K562 (cell line): Measurements from ENCODE around the gene GUCY2D. TPM values are rescaled to one million over a fixed set of nuclear protein-coding genes. Genes with fewer than 3 reads are reported as not detected.

ENCODE experiments used
- ATAC-seq: fragments of 200-7000 bp; cut with Tn5 transposase; 3 replicates; pipeline ENCODE4 v1.9.1; 2020; ENCODE audit warnings: moderate library complexity
- BruUV-seq: library from RNA; stranded (reverse); fragments of 400-500 nt; replicated peaks from 2 replicates; lab custom pipeline; 2021; lab: Mats Ljungman, UMichigan
- CTCF ChIA-PET: fragments of 300-600 bp; formaldehyde crosslinking; extraction: SDS; loops from one replicate; lab custom pipeline; 2021; ENCODE audit warnings: low intra/inter-chr PET ratio; lab: Yijun Ruan, JAX
- POLR2A ChIA-PET: fragments of 300-600, 350-650 bp; sonication (Branson Sonifier 250); formaldehyde crosslinking; extraction: SDS; loops from one replicate; lab custom pipeline; 2021; ENCODE audit warnings: antibody characterized with exemption, inconsistent platforms; lab: Yijun Ruan, JAX
- DNase-seq, 4 experiments: peaks; one replicate each; pipeline versions ENCODE4 v3.0.0 to v3.0.0-alpha.2; 2011 to 2018; ENCODE audit warnings: low spot score in 3 of 4, mixed read lengths in 3 of 4; ENCODE audit errors: extremely low read depth in 1 of 4
- FAIRE-seq: peaks from 2 replicates; lab custom pipeline; 2011; peaks lifted over from hg19 to GRCh38; lab: Jason Lieb, UNC
- H2AFZ ChIP-seq: 2 replicates; pipeline ENCODE4 v1.6.0; 2011; ENCODE audit warnings: low read depth, low read length, control low read depth, inconsistent platforms
- H3K27ac ChIP-seq: fragments of 200-600 bp; 3 replicates; pipeline ENCODE4 v1.8.0; 2011; ENCODE audit warnings: low read depth, mild to moderate bottlenecking, control low read depth, inconsistent platforms, low read length, moderate library complexity, mixed read lengths; ENCODE audit errors: extremely low read depth
- H3K27me3 ChIP-seq, 2 experiments: fragments of 300-600 bp in 1 of 2; 2 replicates in 1 of 2; 3 replicates in 1 of 2; pipeline versions ENCODE4 v1.6.0 to v1.8.0; 2011; ENCODE audit warnings: inconsistent platforms in 2 of 2, low read length in 2 of 2, mild to moderate bottlenecking in 1 of 2, mixed read lengths in 1 of 2, moderate library complexity in 1 of 2; ENCODE audit not compliant: control insufficient read depth in 2 of 2, insufficient read depth in 2 of 2
- H3K36me3 ChIP-seq: fragments of 300-600 bp; 3 replicates; pipeline ENCODE4 v1.8.0; 2011; ENCODE audit warnings: mild to moderate bottlenecking, low read length, inconsistent platforms; ENCODE audit not compliant: control insufficient read depth, insufficient read depth
- H3K4me1 ChIP-seq, 2 experiments: fragments of 200-600 bp in 1 of 2; replicated peaks in 1 of 2; 2 replicates in 1 of 2; 3 replicates in 1 of 2; pipeline versions ENCODE4 v1.5.1 to v1.8.0; 2011; ENCODE audit warnings: inconsistent platforms in 2 of 2, low read length in 2 of 2, mild to moderate bottlenecking in 1 of 2, mixed read lengths in 1 of 2, moderate library complexity in 1 of 2; ENCODE audit not compliant: control insufficient read depth in 2 of 2, insufficient read depth in 2 of 2
- H3K4me2 ChIP-seq: 2 replicates; pipeline ENCODE4 v1.6.1; 2011; ENCODE audit warnings: low read length, control low read depth, inconsistent platforms, mixed read lengths; ENCODE audit not compliant: insufficient read depth
- H3K4me3 ChIP-seq: fragments of 200-600 bp; sonication (generic), shearing (Covaris generic); 2 replicates; pipeline ENCODE4 v1.5.1; 2016; ENCODE audit warnings: control low read depth, inconsistent platforms
- H3K79me2 ChIP-seq: fragments of 200-600 bp; 3 replicates; pipeline ENCODE4 v1.8.0; 2011; ENCODE audit warnings: low read length, inconsistent platforms; ENCODE audit not compliant: control insufficient read depth, insufficient read depth
- H3K9ac ChIP-seq, 2 experiments: 2 replicates each; pipeline versions ENCODE4 v1.6.0 to v1.6.1; 2011; ENCODE audit warnings: low read depth in 2 of 2, low read length in 2 of 2, control low read depth in 1 of 2, inconsistent platforms in 1 of 2, mild to moderate bottlenecking in 1 of 2, mixed read lengths in 1 of 2; ENCODE audit not compliant: insufficient read depth in 1 of 2
- H3K9me1 ChIP-seq: one replicate; pipeline ENCODE4 v1.6.0; 2011; ENCODE audit warnings: inconsistent platforms, mild to moderate bottlenecking, low read length, moderate library complexity; ENCODE audit not compliant: control insufficient read depth, insufficient read depth
- H3K9me3 ChIP-seq: replicated peaks from 2 replicates; pipeline ENCODE4 v1.5.1; 2011; ENCODE audit warnings: low read depth, low read length, inconsistent platforms; ENCODE audit not compliant: control insufficient read depth, insufficient read depth
- H4K20me1 ChIP-seq: replicated peaks from 2 replicates; pipeline ENCODE4 v1.6.1; 2011; ENCODE audit warnings: low read length, inconsistent platforms, mixed read lengths; ENCODE audit not compliant: control insufficient read depth, insufficient read depth
- ASH1L ChIP-seq: fragments of 450-650 bp; IDR thresholded peaks from 2 replicates; pipeline ENCODE4 v1.6.1; 2018; ENCODE audit warnings: borderline replicate concordance, mild to moderate bottlenecking, low read depth; ENCODE audit not compliant: partially characterized antibody
- COPS2 ChIP-seq: fragments of 450-650 bp; conservative IDR thresholded peaks from 2 replicates; pipeline ENCODE4 v1.6.1; 2016; ENCODE audit warnings: mild to moderate bottlenecking, moderate library complexity
- FOXA3 ChIP-seq, 2 experiments: fragments of 450-650 bp in 1 of 2; sonication (generic) in 1 of 2; formaldehyde crosslinking; IDR thresholded peaks in 1 of 2; conservative IDR thresholded peaks in 1 of 2; 2 replicates each; pipeline versions ENCODE4 v1.4.0 to v1.8.0; 2020 to 2022; ENCODE audit warnings: mild to moderate bottlenecking in 2 of 2, missing genetic modification reagents in 1 of 2
- PRDM10 ChIP-seq: fragments of 450-650 bp; IDR thresholded peaks from 2 replicates; pipeline ENCODE4 v1.6.1; 2018; ENCODE audit not compliant: partially characterized antibody
- SIRT6 ChIP-seq: IDR thresholded peaks from one replicate; pipeline ENCODE4 v1.6.1; 2012; ENCODE audit warnings: low read depth, mild to moderate bottlenecking, control low read depth, inconsistent platforms, low read length, moderate library complexity
- ZNF175 ChIP-seq: fragments of 200-800 bp; sonication (Bioruptor generic); IDR thresholded peaks from 2 replicates; pipeline ENCODE4 v1.6.1; 2016; ENCODE audit warnings: low read depth, mild to moderate bottlenecking, missing genetic modification characterization, missing compliant biosample characterization
- ZNF668 ChIP-seq: fragments of 250-450 bp; sonication (Bioruptor Pico); IDR thresholded peaks from 2 replicates; pipeline ENCODE4 v1.8.0; 2022; ENCODE audit warnings: mild to moderate bottlenecking, inconsistent platforms
- WGBS: fragments of 100-300 bp; shearing (Covaris generic); methylation state at CpG from one replicate; pipeline ENCODE4 v1.1.6; 2016; ENCODE audit warnings: low coverage, mixed read lengths; ENCODE audit not compliant: insufficient coverage; ENCODE audit errors: missing lambda C conversion rate; 5-methylcytosine and 5-hydroxymethylcytosine counted together
- in situ Hi-C: fragments of 300-500 bp; cut with MboI; formaldehyde crosslinking; loops from 4 replicates; pipeline ENCODE4 v1.15.0; 2018; ENCODE audit warnings: inconsistent platforms, mixed read lengths
- intact Hi-C: fragments of 100-400 bp; cut with micrococcal nuclease; formaldehyde crosslinking; loops from 2 replicates; pipeline ENCODE4 v1.14.2; 2022
- polyA plus RNA-seq, 8 experiments: library from polyadenylated mRNA; depleted of rRNA in 4 of 8; stranded (reverse) in 5 of 8; unstranded in 3 of 8; fragments of >200 nt; fragmentation: Nextera tagmentation in 2 of 8; fragmentation: Illumina TruSeq in 1 of 8; extraction: Ambion mirVana in 2 of 8; extraction: Trizol in 1 of 8; gene quantifications; 2 replicates each; pipeline versions ENCODE4 v1.2.1 to v1.2.3, GENCODE V29; 2011 to 2014; ENCODE audit warnings: inconsistent platforms in 1 of 8, missing spikeins in 1 of 8
- total RNA-seq, 7 experiments: library from RNA; depleted of rRNA in 6 of 7; stranded (reverse); fragments of >200 nt in 6 of 7; fragmentation: Illumina TruSeq in 2 of 7; extraction: Trizol in 2 of 7; gene quantifications; 2 replicates each; pipeline versions ENCODE4 v1.2.1 to v1.2.3, GENCODE V29; 2011 to 2021; ENCODE audit warnings: low replicate concordance in 1 of 7

The GUCY2D gene
- total and polyA plus RNA-seq, 9 of the 15 experiments (the other 6 are each of a cell fraction or from before 2014, with no cell fraction given): 0.05 TPM; not detected in 8

GRCh38 chr17:8038954-8039610, 36.7 kb downstream of the GUCY2D start, which contains the start of gene ALOX15B:
Gene ALOX15B, plus strand, starts transcription at chr17:8039059. Its CDS starts 97 bp downstream, at chr17:8039156.
- H3K9me3 ChIP-seq: no peaks in the 10 kb centered on the region
- TF ChIP-seq COPS2: no peak
- TF ChIP-seq, all 486 proteins: peak for 0
- ChIA-PET CTCF (no interaction called here), POLR2A (no interaction called here)
- in situ Hi-C loops (no loop called here), intact Hi-C loops (no loop called here)
- Histone ChIP-seq H3K4me2 (no peak within 1 kb of the TSS), H2AFZ (no peak within 1 kb of the TSS), H3K4me3 (no peak within 1 kb of the TSS), H3K4me1 (peaks cover 0 to 6% of the 10 kb centered on the region in 2 experiments; a peak in 3 of 5 replicates), H3K9me1 (no peaks in the 10 kb centered on the region), H3K27me3 (peaks cover 0 to 15% of the 10 kb centered on the region in 2 experiments; a peak in 2 of 5 replicates), H3K27ac (no peak within 1 kb of the TSS), H3K9ac (no peak within 1 kb of the TSS), H3K79me2 (no peaks in the 10 kb centered on the region), H3K36me3 (no peaks in the 10 kb centered on the region), H4K20me1 (no peaks in the 10 kb centered on the region)
- ATAC-seq (no peak), DNase-seq (no peak), FAIRE-seq (no peak)
- WGBS: 23% methylated on average over 9 of the region's 37 CpGs
- BruUV-seq: no TSS peak

DNA sequence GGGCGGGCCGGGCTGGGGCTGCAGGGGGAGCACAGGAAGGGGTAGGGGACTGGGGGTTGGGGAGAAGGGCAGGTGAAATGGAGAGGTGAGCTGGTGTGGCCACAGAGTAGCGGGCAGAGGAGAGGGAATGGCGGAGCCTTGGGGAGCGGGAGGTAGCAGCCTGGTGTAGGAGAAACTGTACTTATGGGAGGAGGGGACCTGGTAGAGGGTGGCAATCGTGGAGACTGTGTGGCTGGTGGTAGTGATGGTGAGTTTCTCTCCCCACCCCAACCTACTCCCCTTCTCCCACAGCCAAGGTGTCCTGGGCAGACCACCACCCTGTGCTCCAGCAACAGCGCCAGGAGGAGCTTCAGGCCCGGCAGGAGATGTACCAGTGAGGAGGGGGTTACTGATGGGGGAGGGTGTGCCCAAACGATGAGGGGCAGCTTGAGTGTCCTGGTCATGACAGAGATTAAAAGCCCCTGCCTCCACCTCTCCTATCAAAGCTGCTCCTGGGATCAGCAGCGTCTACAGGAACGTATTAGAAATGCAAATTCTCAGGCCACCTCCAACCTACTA, 37.3 kb downstream of the GUCY2D start:
- no peaks in the 10 kb centered on the region for H3K9me1 ChIP-seq
- intact Hi-C loops (loop anchor here (10.0 kb wide), 1 partner anchor 215 kb away; no protein-coding TSS in a partner anchor), in situ Hi-C loops (loop anchor here (5.0 kb wide), 1 partner anchor 32 kb away; no protein-coding TSS in a partner anchor)
- DNase-seq (no peak), ATAC-seq (no peak), FAIRE-seq (no peak)
- ChIA-PET POLR2A (no interaction called here), CTCF (no interaction called here)
- no peak overlapping the region for H3K4me3 ChIP-seq
- 55% methylated on average over 5 of the region's 11 CpGs for WGBS
- no peak for TF ChIP-seq SIRT6
- no peak for TF ChIP-seq PRDM10
- TF ChIP-seq ZNF175 (CRISPR knock-in tag): no peak
- TF ChIP-seq ASH1L: no peak
- TF ChIP-seq FOXA3 (CRISPR knock-in tag; conservative IDR thresholded peaks at IDR 0.05 in 1 of 2, IDR thresholded peaks at IDR 0.05 in 1 of 2): no peak
- no peak for TF ChIP-seq ZNF668 (CRISPR knock-in tag)
- H3K9ac ChIP-seq: no peak overlapping the region
- no peaks in the 10 kb centered on the region for H3K36me3 ChIP-seq
- no TSS peak for BruUV-seq
- H3K79me2 ChIP-seq: no peaks in the 10 kb centered on the region
- no peak overlapping the region for H3K27ac ChIP-seq
- peaks cover 2 to 15% of the 10 kb centered on the region in 2 experiments; a peak in 3 of 5 replicates for H3K27me3 ChIP-seq
- no peak overlapping the region for H2AFZ ChIP-seq
- H3K9me3 ChIP-seq: no peaks in the 10 kb centered on the region
- peaks cover 0 to 6% of the 10 kb centered on the region in 2 experiments; a peak in 3 of 5 replicates for H3K4me1 ChIP-seq
- no peak overlapping the region for H3K4me2 ChIP-seq
- no peaks in the 10 kb centered on the region for H4K20me1 ChIP-seq
